NCI-H524 treated with DMSO at 0.1 percent for 48 hours (cell line): ENCODE results near the gene KDM6B.

Source experiments
- DNase-seq: peaks from one replicate; lab custom pipeline; 2025; lab: John Stamatoyannopoulos, UW

KDM6B gene

GRCh38 chr17:7823581-7824001 lies 10.4 kb upstream of the KDM6B start:
- no peak for DNase-seq

- no peak for DNase-seq
Observed at GRCh38 chr17:7824021-7824924, 9.7 kb upstream of the KDM6B start.

- no peak for DNase-seq
Observed at GRCh38 chr17:7825206-7825990, 8.6 kb upstream of the KDM6B start.

GRCh38 chr17:7830616-7831015 lies 3.4 kb upstream of the KDM6B start:
- no peak for DNase-seq

- DNase-seq, result no peak
Observed at GRCh38 chr17:7831233-7831632, 2.8 kb upstream of the KDM6B start.

- DNase-seq, result no peak
Observed at GRCh38 chr17:7832431-7832830, 1.6 kb upstream of the KDM6B start.

- no peak for DNase-seq
Observed at GRCh38 chr17:7833011-7833794, 814 bp upstream of the KDM6B start.

GRCh38 chr17:7834542-7834956 lies 532 bp downstream of the KDM6B start:
- no peak for DNase-seq

- DNase-seq, result peak; percentile 55
Observed at GRCh38 chr17:7834957-7835813, 1.2 kb downstream of the KDM6B start.

GRCh38 chr17:7835814-7836595 lies 2.0 kb downstream of the KDM6B start:
- DNase-seq, result no peak

- DNase-seq, result peak; percentile 52
Observed at GRCh38 chr17:7836596-7837407, 2.8 kb downstream of the KDM6B start.

- DNase-seq, result no peak
Observed at GRCh38 chr17:7837408-7838088, 3.5 kb downstream of the KDM6B start.

GRCh38 chr17:7838090-7839075 lies 4.4 kb downstream of the KDM6B start:
- no peak for DNase-seq

- DNase-seq, result no peak
Observed at GRCh38 chr17:7839190-7839875, 5.3 kb downstream of the KDM6B start.

GRCh38 chr17:7839876-7840261 lies 5.9 kb downstream of the KDM6B start:
- DNase-seq, result no peak

- no peak for DNase-seq
Observed at GRCh38 chr17:7840441-7840840, 6.4 kb downstream of the KDM6B start.

GRCh38 chr17:7840875-7841274 lies 6.9 kb downstream of the KDM6B start:
- DNase-seq, result no peak
